Transverse colon (tissue), 4 donors: ENCODE measurements around the gene VAMP5. TPM values are rescaled to one million over a fixed set of nuclear protein-coding genes. Genes with fewer than 3 reads are reported as not detected.
"Not testable (repeated sequence)": the region's sequence is repeated elsewhere in the genome, so short reads cannot be mapped to it uniquely, and the experiment has no call there.

ENCODE experiments used
- DNase-seq: peaks from one replicate; pipeline ENCODE4 v3.0.0-alpha.2; 2019
- H3K27ac ChIP-seq, 4 donors: fragments of 200-600 bp; sonication (generic); 2 replicates each; pipeline ENCODE4 v1.5.1; 2016 to 2018; ENCODE audit warnings: inconsistent platforms in 4 of 4
- H3K27me3 ChIP-seq: fragments of 200-600 bp; sonication (generic); 2 replicates; pipeline ENCODE4 v1.5.1; 2017; ENCODE audit warnings: inconsistent platforms
- H3K36me3 ChIP-seq, 4 donors: fragments of 200-600 bp; sonication (generic); 2 replicates each; pipeline ENCODE4 v1.5.1; 2017 to 2019; ENCODE audit warnings: inconsistent platforms in 4 of 4
- H3K4me1 ChIP-seq, 4 donors: fragments of 200-600 bp; sonication (generic); 2 replicates each; pipeline ENCODE4 v1.5.1; 2017 to 2020; ENCODE audit warnings: inconsistent platforms in 4 of 4
- H3K4me3 ChIP-seq, 4 donors: fragments of 200-600 bp; sonication (generic); 1 replicate in 1 of 4; 2 replicates in 3 of 4; pipeline versions ENCODE4 v1.5.1 to v1.6.1; 2017 to 2019; ENCODE audit warnings: inconsistent platforms in 4 of 4
- H3K9me3 ChIP-seq, 2 donors: fragments of 200-600 bp; sonication (generic); 2 replicates each; pipeline ENCODE4 v1.5.1; 2017 to 2019; ENCODE audit warnings: inconsistent platforms in 2 of 2
- CTCF ChIP-seq, 5 experiments: fragments of 200-600 bp in 3 of 5; fragments of 450-650 bp in 2 of 5; sonication (generic) in 3 of 5; IDR thresholded peaks; 1 replicate in 2 of 5; 2 replicates in 3 of 5; pipeline ENCODE4 v1.5.1; 2016 to 2017; ENCODE audit warnings: antibody characterized with exemption in 5 of 5, inconsistent platforms in 3 of 5, mild to moderate bottlenecking in 2 of 5, moderate library complexity in 1 of 5
- EP300 ChIP-seq: sonication (generic); formaldehyde crosslinking; IDR thresholded peaks from one replicate; pipeline ENCODE4 v1.6.1; 2017; ENCODE audit warnings: antibody characterized with exemption, low read depth
- POLR2A ChIP-seq: fragments of 450-650 bp; IDR thresholded peaks from one replicate; pipeline ENCODE4 v1.6.1; 2016; ENCODE audit warnings: antibody characterized with exemption, mild to moderate bottlenecking, moderate library complexity
- POLR2AphosphoS5 ChIP-seq, 3 donors: sonication (generic); formaldehyde crosslinking; IDR thresholded peaks; one replicate each; pipeline ENCODE4 v1.6.1; 2016; ENCODE audit warnings: antibody characterized with exemption in 3 of 3
- WGBS, 2 donors: methylation state at CpG; one replicate each; pipeline ENCODE4 v1.1.5; 2018; ENCODE audit warnings: low coverage in 1 of 2; 5-methylcytosine and 5-hydroxymethylcytosine counted together
- in situ Hi-C, 4 donors: fragments of 200-750 bp; cut with MboI; loops; one replicate each; pipeline versions ENCODE4 v1.15.0 to v1.15.1; 2017; ENCODE audit warnings: low sequenced_read_pairs in 3 of 4, low pct_ligation_motif_present in 1 of 4, low pct_unique_long_range_greater_than_20kb in 1 of 4
- intact Hi-C: fragments of 100-400 bp; cut with DNase I; formaldehyde crosslinking; loops from one replicate; pipeline ENCODE4 v1.15.1; 2023; ENCODE audit warnings: low total_unique reads
- total RNA-seq, 4 donors: library from RNA; depleted of rRNA; stranded (reverse); fragments of >200 nt; gene quantifications; one replicate each; pipeline ENCODE4 v1.1.0, GENCODE V29; 2016

VAMP5 gene
- total RNA-seq, 4 donors from 2014 or later: 9.4 to 26.9 (median 17.1) TPM; not detected in 1

GRCh38 chr2:85613717-85614515, 29.7 kb downstream of the VAMP5 start:
- Histone ChIP-seq H3K9me3 (no peaks in the 10 kb centered on the region), H3K27ac (no peak overlapping the region), H3K36me3 (peaks cover 0 to 3% (median under 1%) of the 10 kb centered on the region in 4 donors), H3K4me3 (no peak overlapping the region), H3K4me1 (peaks cover 11 to 45% (median 26%) of the 10 kb centered on the region in 4 donors), H3K27me3 (no peaks in the 10 kb centered on the region)
- in situ Hi-C loops (no loop called here), intact Hi-C loops (no loop called here)
- DNase-seq: no peak
- WGBS, 2 donors: 85 to 89% methylated on average over 6 to 10 of the region's 10 CpGs
- TF ChIP-seq CTCF (IDR thresholded peaks at IDR 0.05) (no peak), POLR2A (no peak), POLR2AphosphoS5 (IDR thresholded peaks at IDR 0.05) (no peak), EP300 (no peak)

- DNase-seq, intact Hi-C loops, H3K36me3 ChIP-seq, H3K27ac ChIP-seq, H3K9me3 ChIP-seq, H3K27me3 ChIP-seq, in situ Hi-C loops, H3K4me3 ChIP-seq: not testable (repeated sequence)
- WGBS, 2 donors: 89% methylated on average over 7 of the region's 7 CpGs; no CpG with 5 or more reads in 1 of the 2 donors
- H3K4me1 ChIP-seq: peaks cover 11 to 53% (median 29%) of the 10 kb centered on the region in 4 donors
Observed at GRCh38 chr2:85614757-85615156, 30.5 kb downstream of the VAMP5 start.

DNA sequence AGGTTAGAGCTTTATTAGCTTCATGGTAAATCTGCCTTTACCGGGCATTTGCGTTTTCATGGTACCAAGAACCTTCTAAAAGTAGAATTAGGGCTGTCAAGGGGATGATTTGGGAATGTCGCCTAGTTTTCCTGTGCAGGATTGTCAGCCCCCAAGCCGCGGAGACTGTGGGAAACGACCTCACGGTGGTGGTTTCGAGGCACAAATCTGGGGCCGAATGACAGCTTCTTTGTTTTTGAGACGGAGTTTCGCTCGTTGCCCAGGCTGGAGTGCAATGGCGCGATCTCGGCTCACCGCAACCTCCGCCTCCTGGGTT, 31.1 kb downstream of the VAMP5 start:
- peak overlapping the region in 2 of 4 donors; percentile 94 to 99 for H3K4me3 ChIP-seq
- intact Hi-C loops (no loop called here), in situ Hi-C loops (no loop called here)
- H3K4me1 ChIP-seq: peaks cover 8 to 51% (median 26%) of the 10 kb centered on the region in 4 donors
- peaks cover 0 to 6% (median 1%) of the 10 kb centered on the region in 4 donors for H3K36me3 ChIP-seq
- no peaks in the 10 kb centered on the region for H3K27me3 ChIP-seq
- TF ChIP-seq POLR2A (no peak), EP300 (no peak), CTCF (IDR thresholded peaks at IDR 0.05) (no peak), POLR2AphosphoS5 (IDR thresholded peaks at IDR 0.05) (no peak)
- WGBS, 2 donors: 93 to 100% methylated on average over 3 to 17 of the region's 17 CpGs
- DNase-seq: no peak
- peak overlapping the region; percentile 90 to 97 (median 95) for H3K27ac ChIP-seq
- no peaks in the 10 kb centered on the region for H3K9me3 ChIP-seq

GRCh38 chr2:85617723-85618122, 33.5 kb downstream of the VAMP5 start:
- H3K27ac ChIP-seq, DNase-seq, H3K27me3 ChIP-seq, H3K9me3 ChIP-seq, in situ Hi-C loops, intact Hi-C loops, H3K4me3 ChIP-seq: not testable (repeated sequence)
- 81 to 86% methylated on average over 4 to 5 of the region's 5 CpGs for WGBS, 2 donors
- H3K4me1 ChIP-seq: peaks cover 7 to 42% (median 18%) of the 10 kb centered on the region in 4 donors
- peaks cover 0 to 29% (median 12%) of the 10 kb centered on the region in 4 donors for H3K36me3 ChIP-seq

GRCh38 chr2:85619617-85620016, 35.4 kb downstream of the VAMP5 start:
- no peak for DNase-seq
- 38 to 87% methylated on average over 1 to 6 of the region's 6 CpGs for WGBS, 2 donors
- Histone ChIP-seq H3K9me3 (no peaks in the 10 kb centered on the region), H3K4me1 (peaks cover 7 to 42% (median 18%) of the 10 kb centered on the region in 4 donors), H3K27ac (peak overlapping the region in 1 of 4 donors; percentile 26), H3K27me3 (no peaks in the 10 kb centered on the region), H3K36me3 (peaks cover 0 to 48% (median 19%) of the 10 kb centered on the region in 4 donors), H3K4me3 (no peak overlapping the region)
- in situ Hi-C loops: no loop called here
- no peak for TF ChIP-seq POLR2A
- no peak for TF ChIP-seq CTCF (IDR thresholded peaks at IDR 0.05)
- no peak for TF ChIP-seq EP300
- TF ChIP-seq POLR2AphosphoS5 (IDR thresholded peaks at IDR 0.05): no peak
- intact Hi-C loops: no loop called here
